IPS-18c (cell line): Measurements from ENCODE around the gene LPP.

Source experiments
- H3K4me3 ChIP-seq: 2 replicates; pipeline ENCODE4 v1.7.0; 2013; ENCODE audit warnings: low read depth, mild to moderate bottlenecking, low read length, moderate library complexity; ENCODE audit not compliant: insufficient read depth
- H3K9me3 ChIP-seq: one replicate; pipeline ENCODE4 v1.6.1; 2013; ENCODE audit warnings: mild to moderate bottlenecking, low read length, moderate library complexity; ENCODE audit not compliant: control insufficient read depth, insufficient read depth

Gene LPP

DNA sequence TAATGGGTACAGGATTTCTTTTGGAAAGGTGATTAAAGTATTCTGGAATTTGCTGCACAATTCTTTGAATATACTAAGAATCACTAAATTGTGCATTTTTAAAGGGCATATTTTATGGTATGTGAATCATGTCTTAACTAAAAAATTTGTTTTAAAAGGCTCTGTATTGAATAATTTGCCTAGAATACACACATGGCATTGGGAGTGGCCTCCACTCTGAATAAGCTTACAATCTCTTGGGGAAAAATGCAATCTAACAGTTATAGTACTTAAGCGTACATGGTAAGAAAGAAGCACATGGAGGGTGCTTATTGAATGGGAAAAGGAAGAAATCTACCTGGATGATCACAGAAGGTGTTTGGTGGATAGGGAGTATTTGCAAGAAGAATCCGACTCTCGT is 385.1 kb downstream of the LPP start:
- Histone ChIP-seq H3K4me3 (no peak overlapping the region), H3K9me3 (no peaks in the 10 kb centered on the region)

DNA sequence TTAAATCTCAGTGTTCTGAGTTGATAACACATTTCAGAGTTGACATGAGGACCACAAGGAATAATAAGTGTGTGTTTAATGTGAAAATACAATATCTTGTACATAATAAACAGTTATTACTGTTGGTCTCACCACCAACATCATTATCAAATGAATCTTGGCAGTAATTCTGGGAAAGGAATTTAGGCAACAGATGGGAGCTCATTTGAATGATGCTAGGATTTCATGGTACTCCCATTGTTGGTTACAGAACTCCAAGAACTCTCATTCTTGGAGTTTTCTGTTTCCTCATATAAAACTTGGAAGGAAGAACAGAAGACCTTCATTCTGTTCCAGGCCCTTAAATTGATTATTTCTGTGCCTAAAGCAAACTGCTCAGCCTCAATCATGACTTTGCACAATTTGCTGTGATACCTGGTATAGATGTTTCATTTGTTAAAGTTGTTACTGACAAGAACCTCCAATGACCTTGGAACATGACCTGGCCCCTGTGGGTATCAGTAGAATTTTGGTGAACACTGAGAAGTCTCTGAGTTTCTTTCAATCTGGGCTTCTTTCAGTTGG is 385.8 kb downstream of the LPP start:
- no peaks in the 10 kb centered on the region for H3K9me3 ChIP-seq
- H3K4me3 ChIP-seq, result no peak overlapping the region

GRCh38 chr3:188542196-188542595 is 388.2 kb downstream of the LPP start:
- no peak overlapping the region for H3K4me3 ChIP-seq
- H3K9me3 ChIP-seq, result no peaks in the 10 kb centered on the region

GRCh38 chr3:188544012-188544411 is 390.1 kb downstream of the LPP start:
- no peaks in the 10 kb centered on the region for H3K9me3 ChIP-seq
- H3K4me3 ChIP-seq, result no peak overlapping the region

DNA sequence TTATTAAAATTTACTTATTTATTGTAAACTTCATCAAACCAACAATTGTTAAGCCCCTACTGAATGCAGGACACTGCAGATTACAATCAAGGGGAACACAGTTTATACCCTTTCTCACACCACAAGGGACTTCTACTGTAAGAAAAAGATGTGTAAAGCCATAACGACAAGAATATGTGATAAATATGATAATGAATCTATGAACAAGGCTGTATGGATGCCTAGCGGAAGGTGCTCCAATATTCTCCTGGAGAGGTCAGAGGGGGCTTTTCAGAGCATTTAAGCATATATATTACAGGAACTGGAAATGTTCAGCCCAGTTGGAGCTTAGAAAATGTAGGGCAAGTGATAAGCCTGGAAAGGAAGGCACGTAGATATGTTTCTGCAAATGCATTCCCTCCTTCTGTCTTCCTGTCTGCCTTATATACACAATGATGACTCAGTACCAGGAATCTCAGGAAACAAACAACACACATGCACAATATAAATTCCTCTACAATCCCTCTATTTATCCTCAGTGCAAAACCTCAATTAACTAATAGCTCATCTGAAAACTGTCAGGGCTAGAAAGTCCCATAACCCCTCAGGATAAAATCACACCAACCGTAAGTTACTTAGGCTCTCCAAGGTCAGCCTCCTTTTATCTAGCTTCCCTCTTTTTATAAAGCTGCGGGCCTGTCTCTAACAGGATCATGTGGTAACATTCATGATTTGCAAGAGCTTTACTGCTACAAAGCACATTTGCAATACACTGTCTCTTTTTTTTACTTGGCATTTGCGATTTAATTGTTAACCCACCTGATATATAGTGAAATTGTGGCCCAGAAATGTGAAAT is 393.1 kb downstream of the LPP start:
- no peak overlapping the region for H3K4me3 ChIP-seq
- H3K9me3 ChIP-seq, result no peaks in the 10 kb centered on the region

GRCh38 chr3:188553569-188553968 is 399.6 kb downstream of the LPP start:
- Histone ChIP-seq H3K4me3 (no peak overlapping the region), H3K9me3 (no peaks in the 10 kb centered on the region)

- Histone ChIP-seq H3K9me3 (no peaks in the 10 kb centered on the region), H3K4me3 (no peak overlapping the region)
Measured at GRCh38 chr3:188554404-188554803, 400.4 kb downstream of the LPP start.

GRCh38 chr3:188557235-188557634 is 403.3 kb downstream of the LPP start:
- no peaks in the 10 kb centered on the region for H3K9me3 ChIP-seq
- no peak overlapping the region for H3K4me3 ChIP-seq

DNA sequence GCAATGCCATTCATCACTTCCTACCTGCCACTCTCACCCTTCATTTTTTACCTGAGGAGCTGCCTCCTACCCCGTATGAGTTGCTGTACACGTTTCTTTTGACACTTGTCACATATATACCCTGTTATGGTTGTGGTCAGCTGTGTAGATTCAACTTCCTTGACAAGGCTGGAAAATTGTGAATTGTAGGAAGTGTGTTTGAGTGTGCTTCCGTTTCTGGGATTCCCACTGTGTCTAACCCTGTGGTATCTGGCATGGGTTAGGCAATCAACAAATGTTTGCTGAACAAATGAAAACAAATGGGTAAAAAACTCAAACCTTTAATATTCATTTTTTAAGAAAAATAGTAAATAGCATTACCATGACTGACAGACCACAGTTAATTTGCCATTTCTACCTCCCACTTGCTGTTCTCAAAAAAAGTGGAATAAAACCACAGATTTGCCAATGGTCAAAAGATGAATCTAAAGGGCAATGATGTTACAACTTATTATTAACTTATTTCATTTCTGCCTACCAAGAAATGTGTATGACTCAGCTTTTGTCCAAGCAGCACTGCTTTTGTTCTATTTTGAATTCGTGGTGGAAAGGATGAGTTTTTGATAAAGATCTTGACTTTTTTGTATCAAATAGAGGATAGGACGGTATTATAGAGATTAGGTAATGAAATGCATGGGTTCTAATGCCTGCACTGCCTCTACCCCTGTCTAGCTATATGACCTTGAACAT is 404.6 kb downstream of the LPP start:
- H3K4me3 ChIP-seq, result no peak overlapping the region

DNA sequence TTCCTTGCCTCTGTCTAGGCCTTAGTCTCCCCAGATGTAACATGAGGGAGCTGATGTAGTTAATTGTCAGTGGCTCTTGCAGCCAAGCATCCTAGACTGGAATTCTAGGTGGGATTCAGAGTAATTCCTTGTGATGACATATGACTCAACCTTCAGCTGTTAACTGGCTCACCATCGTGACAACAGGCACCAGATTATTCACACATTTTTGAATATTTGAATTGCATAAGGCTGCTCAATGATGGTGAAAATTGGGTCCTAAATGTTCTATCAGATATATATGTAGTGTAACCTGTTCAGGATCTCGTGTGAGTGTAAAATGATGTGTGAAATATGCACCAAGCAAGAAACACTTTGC is 405.1 kb downstream of the LPP start:
- Histone ChIP-seq H3K4me3 (no peak overlapping the region), H3K9me3 (no peaks in the 10 kb centered on the region)

More for the DNA sequence above, 404.6 kb downstream of the LPP start:
- no peaks in the 10 kb centered on the region for H3K9me3 ChIP-seq

DNA sequence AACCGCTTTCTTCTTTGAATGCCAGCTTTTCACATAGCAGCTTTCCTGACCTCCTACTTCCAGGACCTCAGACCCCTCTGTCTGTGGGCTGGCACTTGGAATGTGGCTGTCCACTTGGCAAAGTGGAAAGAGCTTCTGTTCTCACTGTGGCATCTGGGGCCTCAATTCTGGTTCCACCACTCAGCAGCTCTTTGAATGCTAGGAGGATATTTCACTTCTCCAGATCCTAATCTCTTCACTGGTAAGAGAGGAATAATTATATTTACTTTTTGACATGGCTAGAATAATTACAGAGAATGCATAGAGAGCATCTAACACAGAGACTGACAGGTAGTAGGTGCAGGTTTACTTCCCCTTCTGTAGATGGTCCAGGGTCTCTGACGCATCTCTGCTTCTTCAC is 405.9 kb downstream of the LPP start:
- H3K4me3 ChIP-seq, result no peak overlapping the region
- H3K9me3 ChIP-seq, result no peaks in the 10 kb centered on the region

DNA sequence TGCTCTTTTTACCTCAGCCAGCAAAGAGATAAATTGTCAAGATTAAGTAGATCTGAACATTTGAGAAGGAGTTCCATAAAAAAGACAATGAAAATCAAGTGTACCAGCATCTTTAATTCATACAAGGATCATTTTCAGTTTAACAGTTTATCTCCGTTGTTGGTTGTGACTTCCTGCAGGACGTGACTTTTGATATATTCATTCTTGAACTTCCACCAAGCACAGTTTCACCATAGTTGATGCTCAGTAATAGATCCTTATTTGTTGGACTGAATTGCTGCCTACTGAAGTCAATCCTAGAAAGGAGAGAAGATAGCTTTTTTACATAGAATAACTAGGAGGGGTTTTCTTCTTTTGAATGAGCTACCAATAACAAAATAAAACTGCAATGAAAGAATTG is 408.2 kb downstream of the LPP start:
- Histone ChIP-seq H3K4me3 (no peak overlapping the region), H3K9me3 (no peaks in the 10 kb centered on the region)

- H3K4me3 ChIP-seq, result no peak overlapping the region
- no peaks in the 10 kb centered on the region for H3K9me3 ChIP-seq
Measured at GRCh38 chr3:188567478-188568195, 413.7 kb downstream of the LPP start.

DNA sequence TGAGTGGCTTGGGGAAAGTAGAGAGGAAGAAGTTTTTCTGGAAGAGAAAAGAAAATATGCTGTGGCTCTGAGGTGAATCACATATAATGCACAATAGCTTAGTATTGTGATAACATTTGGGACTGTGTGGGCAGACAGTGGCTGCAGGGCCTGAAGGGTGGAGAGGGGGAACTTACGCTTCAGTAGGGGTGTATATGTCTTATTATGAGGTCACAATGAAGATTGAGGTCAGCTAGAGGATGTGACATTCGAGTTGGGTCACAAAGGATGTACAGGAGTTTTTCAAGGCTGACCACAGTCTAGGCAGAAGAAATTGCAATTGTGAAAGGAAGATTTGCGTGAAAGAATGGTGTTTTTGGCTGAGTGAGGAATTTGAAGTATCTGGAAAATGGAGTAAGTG is 414.8 kb downstream of the LPP start:
- Histone ChIP-seq H3K9me3 (no peaks in the 10 kb centered on the region), H3K4me3 (no peak overlapping the region)

DNA sequence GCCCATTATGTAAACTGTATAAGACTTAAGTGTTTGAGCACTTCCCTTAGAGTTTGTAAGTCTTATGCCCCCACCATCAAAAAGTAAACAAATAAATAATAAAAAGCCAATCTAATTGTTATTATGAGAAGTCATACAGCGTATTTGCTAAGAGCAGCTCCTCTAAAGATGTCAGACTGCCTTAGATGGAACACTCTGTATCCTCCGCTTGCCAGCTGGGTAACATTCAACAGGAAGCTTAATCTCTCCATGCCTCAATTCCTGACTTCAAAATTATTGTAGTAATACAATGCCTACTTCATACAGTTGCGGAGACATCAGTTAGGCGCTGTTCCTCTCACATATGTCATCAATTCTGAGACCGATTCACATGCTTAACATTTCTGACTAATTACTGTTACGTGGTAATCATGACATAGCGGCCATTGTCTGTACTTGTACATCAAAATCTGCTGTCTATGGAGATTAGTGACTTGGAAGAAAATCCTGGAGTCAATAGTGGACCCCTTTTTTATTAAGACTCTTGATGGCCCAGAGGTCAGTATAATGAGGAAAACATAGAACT is 417.7 kb downstream of the LPP start:
- Histone ChIP-seq H3K4me3 (no peak overlapping the region), H3K9me3 (no peaks in the 10 kb centered on the region)

DNA sequence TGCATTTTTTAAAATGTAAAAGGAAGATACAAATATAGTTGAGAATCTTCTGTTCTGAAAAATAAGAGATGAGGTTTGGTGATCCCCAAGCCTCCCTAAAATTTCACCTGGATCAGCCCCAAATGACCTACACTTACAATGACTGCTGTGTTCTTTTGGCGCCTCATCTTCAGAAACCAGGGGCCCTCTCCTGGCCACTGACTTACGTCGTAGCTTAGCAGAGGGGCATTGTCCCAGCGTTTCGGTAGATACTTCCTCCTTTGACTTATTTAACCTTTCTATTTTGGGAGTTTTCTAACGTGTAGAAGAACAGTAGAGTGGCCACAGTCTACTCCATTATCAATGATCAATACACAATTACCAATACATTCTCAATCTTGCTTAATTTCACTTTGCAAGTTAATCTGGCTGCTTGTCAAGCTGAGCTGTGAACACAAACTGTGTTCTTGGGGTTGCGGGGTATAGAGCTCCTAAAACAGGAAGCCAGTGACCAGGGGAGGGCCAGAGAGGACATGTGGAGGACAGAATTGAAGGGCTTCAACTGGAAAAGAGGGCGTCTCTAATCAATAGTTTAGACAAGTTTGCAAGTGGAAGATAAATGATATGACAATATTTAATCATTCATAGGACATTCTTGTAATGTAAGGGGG is 419.5 kb downstream of the LPP start:
- Histone ChIP-seq H3K9me3 (no peaks in the 10 kb centered on the region), H3K4me3 (no peak overlapping the region)

DNA sequence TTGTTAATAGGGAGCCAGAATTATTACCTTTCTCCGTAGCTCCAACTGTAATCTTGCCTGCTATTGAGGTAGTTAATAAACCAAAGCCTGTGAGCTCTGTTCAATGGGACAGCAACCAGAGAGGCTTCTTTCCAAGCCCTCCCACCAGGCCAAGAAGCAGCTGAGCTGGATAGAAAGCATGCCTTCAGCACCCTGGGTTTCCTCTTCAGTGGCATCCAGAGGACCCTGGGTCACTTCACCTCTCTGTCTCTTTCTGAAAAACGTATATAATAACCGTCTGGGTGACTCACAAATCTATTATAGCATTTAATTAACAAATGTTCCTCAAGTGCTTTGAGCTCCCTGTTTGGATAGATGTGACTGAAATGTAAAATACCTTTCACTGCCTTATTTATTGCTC is 420.0 kb downstream of the LPP start:
- no peaks in the 10 kb centered on the region for H3K9me3 ChIP-seq
- H3K4me3 ChIP-seq, result no peak overlapping the region
